Astrocyte (in vitro differentiated cells and primary cell): ENCODE data around the gene CRTAP. TPM values are rescaled to one million over a fixed set of nuclear protein-coding genes. Genes with fewer than 3 reads are reported as not detected.

Experiments
- DNase-seq: peaks from one replicate; pipeline ENCODE4 v3.0.0-alpha.2; 2010; ENCODE audit warnings: low read depth
- FAIRE-seq: peaks from 2 replicates; lab custom pipeline; 2011; peaks lifted over from hg19 to GRCh38; lab: Jason Lieb, UNC
- H2AFZ ChIP-seq: 2 replicates; pipeline ENCODE4 v1.6.0; 2012; ENCODE audit warnings: low read depth, low read length, inconsistent platforms
- H3K27ac ChIP-seq: 2 replicates; pipeline ENCODE4 v1.5.1; 2011; ENCODE audit warnings: low read depth, low read length, inconsistent platforms
- H3K27me3 ChIP-seq: 2 replicates; pipeline ENCODE4 v1.6.0; 2011; ENCODE audit warnings: low read length, inconsistent platforms; ENCODE audit not compliant: insufficient read depth
- H3K36me3 ChIP-seq: 2 replicates; pipeline ENCODE4 v1.5.1; 2011; ENCODE audit warnings: low read length, inconsistent platforms; ENCODE audit not compliant: insufficient read depth
- H3K4me1 ChIP-seq: 2 replicates; pipeline ENCODE4 v1.5.1; 2011; ENCODE audit warnings: low read length, inconsistent platforms; ENCODE audit not compliant: insufficient read depth
- H3K4me2 ChIP-seq: 2 replicates; pipeline ENCODE4 v1.6.0; 2012; ENCODE audit warnings: low read length, inconsistent platforms
- H3K4me3 ChIP-seq: 2 replicates; pipeline ENCODE4 v1.5.1; 2011; ENCODE audit warnings: low read depth, mild to moderate bottlenecking, low read length, inconsistent platforms; ENCODE audit not compliant: insufficient read depth
- H3K79me2 ChIP-seq: 2 replicates; pipeline ENCODE4 v1.6.0; 2012; ENCODE audit warnings: mild to moderate bottlenecking, low read length, inconsistent platforms; ENCODE audit not compliant: insufficient read depth
- H3K9ac ChIP-seq: 2 replicates; pipeline ENCODE4 v1.6.0; 2012; ENCODE audit warnings: mild to moderate bottlenecking, low read length, inconsistent platforms
- H3K9me3 ChIP-seq: 2 replicates; pipeline ENCODE4 v1.5.1; 2012; ENCODE audit warnings: low read depth, mild to moderate bottlenecking, low read length, inconsistent platforms; ENCODE audit not compliant: insufficient read depth
- H4K20me1 ChIP-seq: 2 replicates; pipeline ENCODE4 v1.6.0; 2012; ENCODE audit warnings: low read length, inconsistent platforms; ENCODE audit not compliant: insufficient read depth
- H3K27ac Mint-ChIP-seq: one replicate; pipeline ENCODE4 v1.8.0; 2021; ENCODE audit warnings: mild to moderate bottlenecking, mixed read lengths; ENCODE audit not compliant: unreplicated experiment
- H3K27me3 Mint-ChIP-seq: one replicate; pipeline ENCODE4 v1.8.0; 2021; ENCODE audit warnings: low read depth, mixed read lengths; ENCODE audit not compliant: unreplicated experiment
- H3K36me3 Mint-ChIP-seq: one replicate; pipeline ENCODE4 v1.8.0; 2021; ENCODE audit warnings: low read depth, mixed read lengths; ENCODE audit not compliant: unreplicated experiment
- H3K4me1 Mint-ChIP-seq: one replicate; pipeline ENCODE4 v1.8.0; 2021; ENCODE audit warnings: low read depth, mixed read lengths; ENCODE audit not compliant: unreplicated experiment
- H3K4me3 Mint-ChIP-seq: one replicate; pipeline ENCODE4 v1.8.0; 2021; ENCODE audit warnings: mild to moderate bottlenecking, moderate library complexity, mixed read lengths; ENCODE audit not compliant: unreplicated experiment
- H3K9me3 Mint-ChIP-seq: one replicate; pipeline ENCODE4 v1.8.0; 2021; ENCODE audit warnings: mild to moderate bottlenecking, mixed read lengths; ENCODE audit not compliant: unreplicated experiment
- CTCF ChIP-seq: IDR thresholded peaks from 2 replicates; pipeline ENCODE4 v1.5.1; 2011; ENCODE audit warnings: low read depth, mild to moderate bottlenecking, inconsistent platforms, low read length, moderate library complexity; ENCODE audit not compliant: insufficient read depth
- EZH2 ChIP-seq: IDR thresholded peaks from 2 replicates; pipeline ENCODE4 v1.6.1; 2012; ENCODE audit warnings: mild to moderate bottlenecking, low read length, inconsistent platforms; ENCODE audit not compliant: insufficient read depth
- total RNA-seq: library from RNA; stranded (reverse); gene quantifications from 2 replicates; pipeline ENCODE4 v1.2.1, GENCODE V29; 2021

The CRTAP gene
- total RNA-seq, 1 donor from 2014 or later, result 145 TPM

GRCh38 chr3:33071181-33071580 lies 42.6 kb upstream of the CRTAP start:
- H3K9me3 Mint-ChIP-seq, result no peaks in the 10 kb centered on the region
- H2AFZ ChIP-seq, result no peak overlapping the region
- TF ChIP-seq EZH2 (no peak), CTCF (no peak)
- no peaks in the 10 kb centered on the region for H3K79me2 ChIP-seq
- H3K4me1 ChIP-seq, result no peaks in the 10 kb centered on the region
- no peaks in the 10 kb centered on the region for H3K9me3 ChIP-seq
- H3K27me3 Mint-ChIP-seq, result no peaks in the 10 kb centered on the region
- peaks cover 7% of the 10 kb centered on the region for H3K4me1 Mint-ChIP-seq
- FAIRE-seq (no peak), DNase-seq (no peak)
- H3K27ac Mint-ChIP-seq, result no peak overlapping the region
- peaks cover 7% of the 10 kb centered on the region for H4K20me1 ChIP-seq
- H3K27me3 ChIP-seq, result no peaks in the 10 kb centered on the region
- no peak overlapping the region for H3K4me3 Mint-ChIP-seq
- H3K4me2 ChIP-seq, result no peak overlapping the region
- H3K36me3 ChIP-seq, result peaks cover 4% of the 10 kb centered on the region
- H3K4me3 ChIP-seq, result no peak overlapping the region
- H3K9ac ChIP-seq, result no peak overlapping the region
- H3K27ac ChIP-seq, result no peak overlapping the region
- peaks cover 17% of the 10 kb centered on the region for H3K36me3 Mint-ChIP-seq

GRCh38 chr3:33071946-33072345 lies 41.9 kb upstream of the CRTAP start:
- DNase-seq (no peak), FAIRE-seq (no peak)
- Histone ChIP-seq H3K27me3 (no peaks in the 10 kb centered on the region), H3K4me1 (no peaks in the 10 kb centered on the region), H3K36me3 (peaks cover 4% of the 10 kb centered on the region), H3K4me3 (no peak overlapping the region), H3K9ac (no peak overlapping the region), H3K9me3 (no peaks in the 10 kb centered on the region), H3K4me2 (no peak overlapping the region), H2AFZ (no peak overlapping the region), H4K20me1 (peaks cover 7% of the 10 kb centered on the region), H3K79me2 (no peaks in the 10 kb centered on the region), H3K27ac (no peak overlapping the region)
- Mint-ChIP-seq H3K4me1 (peaks cover 10% of the 10 kb centered on the region), H3K27me3 (no peaks in the 10 kb centered on the region), H3K9me3 (no peaks in the 10 kb centered on the region), H3K4me3 (no peak overlapping the region), H3K27ac (no peak overlapping the region), H3K36me3 (peaks cover 20% of the 10 kb centered on the region)
- TF ChIP-seq EZH2 (no peak), CTCF (no peak)

- no peaks in the 10 kb centered on the region for H3K9me3 ChIP-seq
- TF ChIP-seq EZH2 (no peak), CTCF (peak; percentile 90)
- no peak overlapping the region for H3K9ac ChIP-seq
- H2AFZ ChIP-seq, result no peak overlapping the region
- H3K27me3 Mint-ChIP-seq, result no peaks in the 10 kb centered on the region
- H3K27ac ChIP-seq, result no peak overlapping the region
- FAIRE-seq (peak; percentile 5), DNase-seq (peak; percentile 37)
- H4K20me1 ChIP-seq, result peaks cover 7% of the 10 kb centered on the region
- H3K36me3 Mint-ChIP-seq, result peaks cover 16% of the 10 kb centered on the region
- peaks cover 3% of the 10 kb centered on the region for H3K79me2 ChIP-seq
- H3K27me3 ChIP-seq, result no peaks in the 10 kb centered on the region
- H3K4me3 Mint-ChIP-seq, result no peak overlapping the region
- H3K9me3 Mint-ChIP-seq, result no peaks in the 10 kb centered on the region
- H3K4me1 ChIP-seq, result no peaks in the 10 kb centered on the region
- H3K27ac Mint-ChIP-seq, result peak overlapping the region; percentile 0
- no peak overlapping the region for H3K4me2 ChIP-seq
- H3K36me3 ChIP-seq, result no peaks in the 10 kb centered on the region
- peaks cover 10% of the 10 kb centered on the region for H3K4me1 Mint-ChIP-seq
- no peak overlapping the region for H3K4me3 ChIP-seq
Observed at GRCh38 chr3:33074217-33075067, 39.4 kb upstream of the CRTAP start.
